K562 (cell line): Measurements from ENCODE around the gene PIP4K2A. TPM values are rescaled to one million over a fixed set of nuclear protein-coding genes. Genes with fewer than 3 reads are reported as not detected.

Experiments used
- ATAC-seq: fragments of 200-7000 bp; cut with Tn5 transposase; 3 replicates; pipeline ENCODE4 v1.9.1; 2020; ENCODE audit warnings: moderate library complexity
- BruUV-seq: library from RNA; stranded (reverse); fragments of 400-500 nt; replicated peaks from 2 replicates; lab custom pipeline; 2021; lab: Mats Ljungman, UMichigan
- CTCF ChIA-PET: fragments of 300-600 bp; formaldehyde crosslinking; extraction: SDS; loops from one replicate; lab custom pipeline; 2021; ENCODE audit warnings: low intra/inter-chr PET ratio; lab: Yijun Ruan, JAX
- POLR2A ChIA-PET: fragments of 300-600, 350-650 bp; sonication (Branson Sonifier 250); formaldehyde crosslinking; extraction: SDS; loops from one replicate; lab custom pipeline; 2021; ENCODE audit warnings: antibody characterized with exemption, inconsistent platforms; lab: Yijun Ruan, JAX
- DNase-seq, 4 experiments: peaks; one replicate each; pipeline versions ENCODE4 v3.0.0 to v3.0.0-alpha.2; 2011 to 2018; ENCODE audit warnings: low spot score in 3 of 4, mixed read lengths in 3 of 4; ENCODE audit errors: extremely low read depth in 1 of 4
- FAIRE-seq: peaks from 2 replicates; lab custom pipeline; 2011; peaks lifted over from hg19 to GRCh38; lab: Jason Lieb, UNC
- H2AFZ ChIP-seq: 2 replicates; pipeline ENCODE4 v1.6.0; 2011; ENCODE audit warnings: low read depth, low read length, control low read depth, inconsistent platforms
- H3K27ac ChIP-seq: fragments of 200-600 bp; 3 replicates; pipeline ENCODE4 v1.8.0; 2011; ENCODE audit warnings: low read depth, mild to moderate bottlenecking, control low read depth, inconsistent platforms, low read length, moderate library complexity, mixed read lengths; ENCODE audit errors: extremely low read depth
- H3K27me3 ChIP-seq, 2 experiments: fragments of 300-600 bp in 1 of 2; 2 replicates in 1 of 2; 3 replicates in 1 of 2; pipeline versions ENCODE4 v1.6.0 to v1.8.0; 2011; ENCODE audit warnings: inconsistent platforms in 2 of 2, low read length in 2 of 2, mild to moderate bottlenecking in 1 of 2, mixed read lengths in 1 of 2, moderate library complexity in 1 of 2; ENCODE audit not compliant: control insufficient read depth in 2 of 2, insufficient read depth in 2 of 2
- H3K36me3 ChIP-seq: fragments of 300-600 bp; 3 replicates; pipeline ENCODE4 v1.8.0; 2011; ENCODE audit warnings: mild to moderate bottlenecking, low read length, inconsistent platforms; ENCODE audit not compliant: control insufficient read depth, insufficient read depth
- H3K4me1 ChIP-seq, 2 experiments: fragments of 200-600 bp in 1 of 2; replicated peaks in 1 of 2; 2 replicates in 1 of 2; 3 replicates in 1 of 2; pipeline versions ENCODE4 v1.5.1 to v1.8.0; 2011; ENCODE audit warnings: inconsistent platforms in 2 of 2, low read length in 2 of 2, mild to moderate bottlenecking in 1 of 2, mixed read lengths in 1 of 2, moderate library complexity in 1 of 2; ENCODE audit not compliant: control insufficient read depth in 2 of 2, insufficient read depth in 2 of 2
- H3K4me2 ChIP-seq: 2 replicates; pipeline ENCODE4 v1.6.1; 2011; ENCODE audit warnings: low read length, control low read depth, inconsistent platforms, mixed read lengths; ENCODE audit not compliant: insufficient read depth
- H3K4me3 ChIP-seq: fragments of 200-600 bp; sonication (generic), shearing (Covaris generic); 2 replicates; pipeline ENCODE4 v1.5.1; 2016; ENCODE audit warnings: control low read depth, inconsistent platforms
- H3K79me2 ChIP-seq: fragments of 200-600 bp; 3 replicates; pipeline ENCODE4 v1.8.0; 2011; ENCODE audit warnings: low read length, inconsistent platforms; ENCODE audit not compliant: control insufficient read depth, insufficient read depth
- H3K9ac ChIP-seq, 2 experiments: 2 replicates each; pipeline versions ENCODE4 v1.6.0 to v1.6.1; 2011; ENCODE audit warnings: low read depth in 2 of 2, low read length in 2 of 2, control low read depth in 1 of 2, inconsistent platforms in 1 of 2, mild to moderate bottlenecking in 1 of 2, mixed read lengths in 1 of 2; ENCODE audit not compliant: insufficient read depth in 1 of 2
- H3K9me1 ChIP-seq: one replicate; pipeline ENCODE4 v1.6.0; 2011; ENCODE audit warnings: inconsistent platforms, mild to moderate bottlenecking, low read length, moderate library complexity; ENCODE audit not compliant: control insufficient read depth, insufficient read depth
- H3K9me3 ChIP-seq: replicated peaks from 2 replicates; pipeline ENCODE4 v1.5.1; 2011; ENCODE audit warnings: low read depth, low read length, inconsistent platforms; ENCODE audit not compliant: control insufficient read depth, insufficient read depth
- H4K20me1 ChIP-seq: replicated peaks from 2 replicates; pipeline ENCODE4 v1.6.1; 2011; ENCODE audit warnings: low read length, inconsistent platforms, mixed read lengths; ENCODE audit not compliant: control insufficient read depth, insufficient read depth
- ELF1 ChIP-seq: fragments of 200-800 bp; sonication (Bioruptor generic); IDR thresholded peaks from 2 replicates; pipeline ENCODE4 v1.6.1; 2016; ENCODE audit warnings: missing genetic modification characterization, missing compliant biosample characterization
- FOXK1 ChIP-seq: sonication (generic); formaldehyde crosslinking; IDR thresholded peaks from 2 replicates; pipeline ENCODE4 v1.8.0; 2022; ENCODE audit warnings: missing genetic modification reagents, mild to moderate bottlenecking, borderline replicate concordance
- ILF3 ChIP-seq: fragments of 450-650 bp; IDR thresholded peaks from 2 replicates; pipeline ENCODE4 v1.6.1; 2018; ENCODE audit warnings: antibody characterized with exemption, mild to moderate bottlenecking, moderate library complexity, borderline replicate concordance
- KLF10 ChIP-seq: fragments of 250-450 bp; sonication (Bioruptor Pico); IDR thresholded peaks from 2 replicates; pipeline ENCODE4 v1.6.1; 2021; ENCODE audit warnings: matching md5 sums
- NFATC3 ChIP-seq: fragments of 450-650 bp; IDR thresholded peaks from 2 replicates; pipeline ENCODE4 v1.6.1; 2017; ENCODE audit warnings: mild to moderate bottlenecking
- POLR3G ChIP-seq: IDR thresholded peaks from 2 replicates; pipeline ENCODE4 v1.6.1; 2011; ENCODE audit not compliant: insufficient read length, insufficient replicate concordance; ENCODE audit errors: extremely low read depth
- SNIP1 ChIP-seq: fragments of 450-650 bp; IDR thresholded peaks from 2 replicates; pipeline ENCODE4 v1.7.1; 2017; ENCODE audit warnings: low read depth, mild to moderate bottlenecking
- SRSF1 ChIP-seq: fragments of 200-400 bp; formaldehyde crosslinking; IDR thresholded peaks from 2 replicates; pipeline ENCODE4 v1.6.1; 2017; ENCODE audit warnings: mild to moderate bottlenecking, low read depth, low read length, moderate library complexity
- ZBED1 ChIP-seq: IDR thresholded peaks from 2 replicates; pipeline ENCODE4 v1.6.1; 2014
- ZNF589 ChIP-seq: fragments of 200-800 bp; sonication (Bioruptor generic); IDR thresholded peaks from 2 replicates; pipeline ENCODE4 v1.6.1; 2016; ENCODE audit warnings: low read depth, missing genetic modification characterization, missing compliant biosample characterization
- ZNF695 ChIP-seq: fragments of 450-650 bp; formaldehyde crosslinking; IDR thresholded peaks from 2 replicates; pipeline ENCODE4 v1.4.0; 2020; ENCODE audit warnings: mild to moderate bottlenecking, moderate library complexity
- WGBS: fragments of 100-300 bp; shearing (Covaris generic); methylation state at CpG from one replicate; pipeline ENCODE4 v1.1.6; 2016; ENCODE audit warnings: low coverage, mixed read lengths; ENCODE audit not compliant: insufficient coverage; ENCODE audit errors: missing lambda C conversion rate; 5-methylcytosine and 5-hydroxymethylcytosine counted together
- in situ Hi-C: fragments of 300-500 bp; cut with MboI; formaldehyde crosslinking; loops from 4 replicates; pipeline ENCODE4 v1.15.0; 2018; ENCODE audit warnings: inconsistent platforms, mixed read lengths
- intact Hi-C: fragments of 100-400 bp; cut with micrococcal nuclease; formaldehyde crosslinking; loops from 2 replicates; pipeline ENCODE4 v1.14.2; 2022
- polyA plus RNA-seq, 8 experiments: library from polyadenylated mRNA; depleted of rRNA in 4 of 8; stranded (reverse) in 5 of 8; unstranded in 3 of 8; fragments of >200 nt; fragmentation: Nextera tagmentation in 2 of 8; fragmentation: Illumina TruSeq in 1 of 8; extraction: Ambion mirVana in 2 of 8; extraction: Trizol in 1 of 8; gene quantifications; 2 replicates each; pipeline versions ENCODE4 v1.2.1 to v1.2.3, GENCODE V29; 2011 to 2014; ENCODE audit warnings: inconsistent platforms in 1 of 8, missing spikeins in 1 of 8
- total RNA-seq, 7 experiments: library from RNA; depleted of rRNA in 6 of 7; stranded (reverse); fragments of >200 nt in 6 of 7; fragmentation: Illumina TruSeq in 2 of 7; extraction: Trizol in 2 of 7; gene quantifications; 2 replicates each; pipeline versions ENCODE4 v1.2.1 to v1.2.3, GENCODE V29; 2011 to 2021; ENCODE audit warnings: low replicate concordance in 1 of 7
- TF ChIP-seq, protein P1 (sequence below), 2 experiments: fragments of 450-650 bp in 1 of 2; sonication (generic) in 1 of 2; formaldehyde crosslinking in 1 of 2; IDR thresholded peaks; 2 replicates each; pipeline versions ENCODE4 v1.7.1 to v1.9.0; 2016 to 2022; ENCODE audit warnings: inconsistent platforms in 1 of 2, mild to moderate bottlenecking in 1 of 2, missing genetic modification reagents in 1 of 2

Gene PIP4K2A
- total and polyA plus RNA-seq, 9 of the 15 experiments (the other 6 are each of a cell fraction or from before 2014, with no cell fraction given), result 35.6 to 117 (median 71.9) TPM

DNA sequence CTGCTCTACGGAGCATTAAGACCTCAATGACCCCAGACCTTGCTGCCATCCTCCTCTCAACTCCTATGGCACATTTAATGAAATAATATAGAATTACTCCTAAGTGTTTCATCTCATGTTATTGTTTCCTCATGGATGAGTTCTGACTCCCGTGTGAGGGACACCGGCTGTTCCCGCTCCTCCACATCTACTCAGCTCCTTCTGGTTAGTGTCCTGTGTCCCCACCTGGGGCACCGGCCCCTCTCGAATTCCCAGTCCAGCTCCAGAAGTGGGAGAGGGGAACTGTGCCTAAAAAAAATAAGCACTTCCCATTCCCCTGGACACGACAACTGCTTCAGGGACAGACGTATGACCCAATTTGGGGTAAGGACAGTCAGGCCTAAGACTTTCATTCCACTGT lies 58.3 kb downstream of the PIP4K2A start:
- Histone ChIP-seq H3K27me3 (no peaks in the 10 kb centered on the region), H3K27ac (no peak overlapping the region), H3K4me2 (no peak overlapping the region), H2AFZ (no peak overlapping the region), H3K9me1 (no peaks in the 10 kb centered on the region), H3K9ac (no peak overlapping the region; a peak in 1 of 4 replicates), H3K4me3 (no peak overlapping the region), H3K9me3 (no peaks in the 10 kb centered on the region), H4K20me1 (peaks cover 8% of the 10 kb centered on the region; the same call in 1 of the 2 replicates), H3K4me1 (peaks cover 8 to 14% of the 10 kb centered on the region in 2 experiments; a peak in 4 of 5 replicates), H3K36me3 (peaks cover 30% of the 10 kb centered on the region; the same call in 1 of the 3 replicates), H3K79me2 (peaks cover 97% of the 10 kb centered on the region)
- WGBS, result 95% methylated on average over 8 of the region's 8 CpGs
- CTCF ChIA-PET, result no interaction called here
- ATAC-seq (no peak), DNase-seq (no peak), FAIRE-seq (no peak)
- no peak for TF ChIP-seq ELF1 (tag)
- no peak for TF ChIP-seq ZNF589
- TF ChIP-seq ZBED1, result no peak
- no peak for TF ChIP-seq KLF10 (CRISPR knock-in tag)
- TF ChIP-seq, protein P1, sequence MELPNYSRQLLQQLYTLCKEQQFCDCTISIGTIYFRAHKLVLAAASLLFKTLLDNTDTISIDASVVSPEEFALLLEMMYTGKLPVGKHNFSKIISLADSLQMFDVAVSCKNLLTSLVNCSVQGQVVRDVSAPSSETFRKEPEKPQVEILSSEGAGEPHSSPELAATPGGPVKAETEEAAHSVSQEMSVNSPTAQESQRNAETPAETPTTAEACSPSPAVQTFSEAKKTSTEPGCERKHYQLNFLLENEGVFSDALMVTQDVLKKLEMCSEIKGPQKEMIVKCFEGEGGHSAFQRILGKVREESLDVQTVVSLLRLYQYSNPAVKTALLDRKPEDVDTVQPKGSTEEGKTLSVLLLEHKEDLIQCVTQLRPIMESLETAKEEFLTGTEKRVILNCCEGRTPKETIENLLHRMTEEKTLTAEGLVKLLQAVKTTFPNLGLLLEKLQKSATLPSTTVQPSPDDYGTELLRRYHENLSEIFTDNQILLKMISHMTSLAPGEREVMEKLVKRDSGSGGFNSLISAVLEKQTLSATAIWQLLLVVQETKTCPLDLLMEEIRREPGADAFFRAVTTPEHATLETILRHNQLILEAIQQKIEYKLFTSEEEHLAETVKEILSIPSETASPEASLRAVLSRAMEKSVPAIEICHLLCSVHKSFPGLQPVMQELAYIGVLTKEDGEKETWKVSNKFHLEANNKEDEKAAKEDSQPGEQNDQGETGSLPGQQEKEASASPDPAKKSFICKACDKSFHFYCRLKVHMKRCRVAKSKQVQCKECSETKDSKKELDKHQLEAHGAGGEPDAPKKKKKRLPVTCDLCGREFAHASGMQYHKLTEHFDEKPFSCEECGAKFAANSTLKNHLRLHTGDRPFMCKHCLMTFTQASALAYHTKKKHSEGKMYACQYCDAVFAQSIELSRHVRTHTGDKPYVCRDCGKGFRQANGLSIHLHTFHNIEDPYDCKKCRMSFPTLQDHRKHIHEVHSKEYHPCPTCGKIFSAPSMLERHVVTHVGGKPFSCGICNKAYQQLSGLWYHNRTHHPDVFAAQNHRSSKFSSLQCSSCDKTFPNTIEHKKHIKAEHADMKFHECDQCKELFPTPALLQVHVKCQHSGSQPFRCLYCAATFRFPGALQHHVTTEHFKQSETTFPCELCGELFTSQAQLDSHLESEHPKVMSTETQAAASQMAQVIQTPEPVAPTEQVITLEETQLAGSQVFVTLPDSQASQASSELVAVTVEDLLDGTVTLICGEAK (IDR thresholded peaks at IDR 0.05), result no peak
- TF ChIP-seq, protein P1 (CRISPR knock-in tag; IDR thresholded peaks at IDR 0.05), result no peak
- TF ChIP-seq ZNF695 (CRISPR knock-in tag), result no peak
- TF ChIP-seq SRSF1, result no peak
- TF ChIP-seq NFATC3, result no peak
- no peak for TF ChIP-seq POLR3G
- no peak for TF ChIP-seq ILF3
- no peak for TF ChIP-seq FOXK1
- no peak for TF ChIP-seq SNIP1
- in situ Hi-C loops (no loop called here), intact Hi-C loops (no loop called here)
- no TSS peak for BruUV-seq
- POLR2A ChIA-PET, result interaction anchor here (1.7 to 2.2 kb wide), 2 partner anchors 12 to 24 kb away, joined by 6 to 8 read pairs; no protein-coding TSS in a partner anchor
